Measurements from ENCODE around the gene CLOCK.

DNA sequence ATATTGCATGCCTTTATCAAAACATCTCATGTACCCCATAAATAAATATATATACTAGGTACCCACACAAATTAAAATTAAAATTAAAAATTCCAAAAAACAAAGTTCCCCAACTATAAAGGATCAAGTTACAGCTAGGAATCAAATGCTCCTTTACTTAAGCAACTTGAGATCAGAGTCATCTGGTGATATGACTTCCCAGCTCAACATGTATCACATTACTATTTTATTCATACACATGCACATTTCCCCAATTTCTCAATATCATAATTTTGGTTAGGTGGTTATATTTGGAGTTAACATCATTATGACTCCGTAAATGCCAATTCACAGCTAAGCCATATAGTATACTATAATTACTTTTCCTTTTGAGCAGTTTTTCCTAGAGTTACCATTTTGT lies 60.9 kb downstream of the CLOCK start:
- TF ChIP-seq, protein P1, sequence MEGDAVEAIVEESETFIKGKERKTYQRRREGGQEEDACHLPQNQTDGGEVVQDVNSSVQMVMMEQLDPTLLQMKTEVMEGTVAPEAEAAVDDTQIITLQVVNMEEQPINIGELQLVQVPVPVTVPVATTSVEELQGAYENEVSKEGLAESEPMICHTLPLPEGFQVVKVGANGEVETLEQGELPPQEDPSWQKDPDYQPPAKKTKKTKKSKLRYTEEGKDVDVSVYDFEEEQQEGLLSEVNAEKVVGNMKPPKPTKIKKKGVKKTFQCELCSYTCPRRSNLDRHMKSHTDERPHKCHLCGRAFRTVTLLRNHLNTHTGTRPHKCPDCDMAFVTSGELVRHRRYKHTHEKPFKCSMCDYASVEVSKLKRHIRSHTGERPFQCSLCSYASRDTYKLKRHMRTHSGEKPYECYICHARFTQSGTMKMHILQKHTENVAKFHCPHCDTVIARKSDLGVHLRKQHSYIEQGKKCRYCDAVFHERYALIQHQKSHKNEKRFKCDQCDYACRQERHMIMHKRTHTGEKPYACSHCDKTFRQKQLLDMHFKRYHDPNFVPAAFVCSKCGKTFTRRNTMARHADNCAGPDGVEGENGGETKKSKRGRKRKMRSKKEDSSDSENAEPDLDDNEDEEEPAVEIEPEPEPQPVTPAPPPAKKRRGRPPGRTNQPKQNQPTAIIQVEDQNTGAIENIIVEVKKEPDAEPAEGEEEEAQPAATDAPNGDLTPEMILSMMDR (IDR thresholded peaks at IDR 0.05) = no peak
- no peak for TF ChIP-seq EZH2phosphoT487 (IDR thresholded peaks at IDR 0.05)

Measured in neural progenitor cell (in vitro differentiated cells).